Liver (tissue), 9 donors: ENCODE data around the gene TRIP12. TPM values are rescaled to one million over a fixed set of nuclear protein-coding genes. Genes with fewer than 3 reads are reported as not detected.

Experiments used
- DNase-seq: peaks from one replicate; pipeline ENCODE4 v3.0.0-alpha.2; 2017; ENCODE audit warnings: low spot score
- H3K27ac ChIP-seq, 2 donors: one replicate each; pipeline ENCODE4 v1.7.0; 2013; ENCODE audit warnings: inconsistent platforms in 2 of 2, low read length in 2 of 2, control low read depth in 1 of 2, low read depth in 1 of 2, mild to moderate bottlenecking in 1 of 2
- H3K27me3 ChIP-seq, 4 donors: one replicate each; pipeline versions ENCODE4 v1.6.1 to v1.7.0; 2013; ENCODE audit warnings: low read length in 3 of 4, inconsistent platforms in 1 of 4, mild to moderate bottlenecking in 1 of 4, moderate library complexity in 1 of 4; ENCODE audit not compliant: control insufficient read depth in 4 of 4, insufficient read depth in 4 of 4
- H3K36me3 ChIP-seq, 4 donors: one replicate each; pipeline versions ENCODE4 v1.6.1 to v1.7.0; 2013; ENCODE audit warnings: low read length in 3 of 4, mild to moderate bottlenecking in 3 of 4, low read depth in 1 of 4, moderate library complexity in 1 of 4; ENCODE audit not compliant: control insufficient read depth in 4 of 4, insufficient read depth in 3 of 4
- H3K4me1 ChIP-seq, 4 donors: one replicate each; pipeline versions ENCODE4 v1.6.1 to v1.7.0; 2013; ENCODE audit warnings: low read length in 3 of 4, mild to moderate bottlenecking in 3 of 4, moderate library complexity in 1 of 4; ENCODE audit not compliant: control insufficient read depth in 4 of 4, insufficient read depth in 4 of 4
- H3K4me3 ChIP-seq, 3 donors: one replicate each; pipeline versions ENCODE4 v1.6.1 to v1.7.0; 2013; ENCODE audit warnings: low read length in 3 of 3, control low read depth in 1 of 3, low read depth in 1 of 3, mild to moderate bottlenecking in 1 of 3
- H3K9ac ChIP-seq, 2 donors: one replicate each; pipeline ENCODE4 v1.7.0; 2013; ENCODE audit warnings: low read length in 2 of 2, mild to moderate bottlenecking in 2 of 2, moderate library complexity in 2 of 2, control low read depth in 1 of 2, low read depth in 1 of 2
- H3K9me3 ChIP-seq, 4 donors: one replicate each; pipeline versions ENCODE4 v1.6.1 to v1.7.0; 2013; ENCODE audit warnings: low read length in 3 of 4; ENCODE audit not compliant: control insufficient read depth in 4 of 4
- ATF3 ChIP-seq: IDR thresholded peaks from 2 replicates; pipeline ENCODE4 v1.6.1; 2016; ENCODE audit warnings: antibody characterized with exemption
- CTCF ChIP-seq: fragments of 150-350 bp; IDR thresholded peaks from 2 replicates; pipeline ENCODE4 v1.5.1; 2017; ENCODE audit warnings: improper control_type of control experiment, low read depth, low read length; ENCODE audit not compliant: missing input control
- EGR1 ChIP-seq, 2 donors: IDR thresholded peaks; 2 replicates each; pipeline ENCODE4 v1.6.1; 2016 to 2018; ENCODE audit warnings: antibody characterized with exemption in 2 of 2, low read depth in 2 of 2
- FOXA1 ChIP-seq: IDR thresholded peaks from 2 replicates; pipeline ENCODE4 v1.6.1; 2016; ENCODE audit warnings: antibody characterized with exemption
- FOXA2 ChIP-seq: IDR thresholded peaks from 2 replicates; pipeline ENCODE4 v1.6.1; 2016; ENCODE audit warnings: antibody characterized with exemption
- GABPA ChIP-seq, 2 donors: IDR thresholded peaks in 1 of 2; conservative IDR thresholded peaks in 1 of 2; 2 replicates each; pipeline ENCODE4 v1.6.1; 2016; ENCODE audit warnings: antibody characterized with exemption in 2 of 2, mild to moderate bottlenecking in 1 of 2, moderate library complexity in 1 of 2
- HNF4A ChIP-seq, 2 donors: conservative IDR thresholded peaks; 2 replicates each; pipeline ENCODE4 v1.6.1; 2016; ENCODE audit warnings: antibody characterized with exemption in 2 of 2, mild to moderate bottlenecking in 2 of 2
- HNF4G ChIP-seq: IDR thresholded peaks from 2 replicates; pipeline ENCODE4 v1.6.1; 2016; ENCODE audit warnings: antibody characterized with exemption
- JUND ChIP-seq, 2 donors: IDR thresholded peaks; 2 replicates each; pipeline ENCODE4 v1.6.1; 2016; ENCODE audit warnings: antibody characterized with exemption in 2 of 2
- MAX ChIP-seq: IDR thresholded peaks from 2 replicates; pipeline ENCODE4 v1.6.1; 2016; ENCODE audit warnings: antibody characterized with exemption
- NR2F2 ChIP-seq: IDR thresholded peaks from 2 replicates; pipeline ENCODE4 v1.6.1; 2016; ENCODE audit warnings: antibody characterized with exemption
- RAD21 ChIP-seq, 2 donors: IDR thresholded peaks; 2 replicates each; pipeline ENCODE4 v1.6.1; 2016; ENCODE audit warnings: antibody characterized with exemption in 2 of 2, mild to moderate bottlenecking in 2 of 2
- REST ChIP-seq: IDR thresholded peaks from 2 replicates; pipeline ENCODE4 v1.6.1; 2016; ENCODE audit warnings: antibody characterized with exemption, mild to moderate bottlenecking
- RXRA ChIP-seq, 2 donors: IDR thresholded peaks; 2 replicates each; pipeline ENCODE4 v1.6.1; 2017 to 2018; ENCODE audit warnings: antibody characterized with exemption in 2 of 2, mild to moderate bottlenecking in 1 of 2
- SP1 ChIP-seq: IDR thresholded peaks from 2 replicates; pipeline ENCODE4 v1.6.1; 2018; ENCODE audit warnings: antibody characterized with exemption, mild to moderate bottlenecking
- TAF1 ChIP-seq: conservative IDR thresholded peaks from 2 replicates; pipeline ENCODE4 v1.6.1; 2016; ENCODE audit warnings: antibody characterized with exemption, mild to moderate bottlenecking
- YY1 ChIP-seq: IDR thresholded peaks from 2 replicates; pipeline ENCODE4 v1.6.1; 2016; ENCODE audit warnings: antibody characterized with exemption, mild to moderate bottlenecking
- ZBTB33 ChIP-seq: IDR thresholded peaks from 2 replicates; pipeline ENCODE4 v1.6.1; 2016; ENCODE audit warnings: antibody characterized with exemption
- WGBS: extraction: QIAGEN DNeasy Blood & Tissue Kit; methylation state at CpG from one replicate; pipeline ENCODE4 v1.1.7; 2013; 5-methylcytosine and 5-hydroxymethylcytosine counted together
- polyA plus RNA-seq, 2 donors: library from polyadenylated mRNA; stranded (reverse) in 1 of 2; unstranded in 1 of 2; fragments of 200-250 nt in 1 of 2; fragments of >200 nt in 1 of 2; fragmentation: Nextera tagmentation in 1 of 2; extraction: Ambion mirVana in 1 of 2; gene quantifications; one replicate each; pipeline versions ENCODE4 v1.2.1 to v1.2.3, GENCODE V29; 2013 to 2015
- total RNA-seq, 2 donors: library from RNA; depleted of rRNA; stranded (reverse); fragments of >200 nt; gene quantifications; one replicate each; pipeline ENCODE4 v1.2.3, GENCODE V29; 2014
- donor health status: healthy.
- donor health status: healthy.
- donor health status: healthy.
- donor health status: healthy.
- donor health status: healthy.

The TRIP12 gene
- total and polyA plus RNA-seq, 4 donors: 13.9 to 128 (median 67.4) TPM

GRCh38 chr2:229880892-229881586 lies 40.8 kb downstream of the TRIP12 start:
- Histone ChIP-seq H3K36me3 (peaks cover 2 to 20% (median 17%) of the 10 kb centered on the region in 4 donors), H3K27me3 (no peaks in the 10 kb centered on the region), H3K4me1 (peaks cover 6 to 33% (median 17%) of the 10 kb centered on the region in 4 donors), H3K9ac (no peak overlapping the region), H3K27ac (peak overlapping the region; percentile 11 to 43), H3K9me3 (no peaks in the 10 kb centered on the region), H3K4me3 (no peak overlapping the region)
- WGBS: 46% methylated on average over 5 of the region's 5 CpGs
- DNase-seq: no peak
- no peak for TF ChIP-seq ZBTB33
- no peak for TF ChIP-seq RAD21 (IDR thresholded peaks at IDR 0.05)
- no peak for TF ChIP-seq NR2F2
- no peak for TF ChIP-seq EGR1 (IDR thresholded peaks at IDR 0.05; ENCODE audit: low read depth in 2 of 2)
- no peak for TF ChIP-seq FOXA2
- no peak for TF ChIP-seq SP1
- no peak for TF ChIP-seq TAF1
- TF ChIP-seq REST: no peak
- no peak for TF ChIP-seq MAX
- no peak for TF ChIP-seq RXRA (IDR thresholded peaks at IDR 0.05)
- no peak for TF ChIP-seq YY1
- TF ChIP-seq GABPA (IDR thresholded peaks at IDR 0.05 in 1 of 2, conservative IDR thresholded peaks at IDR 0.05 in 1 of 2): no peak
- no peak for TF ChIP-seq HNF4G
- TF ChIP-seq ATF3: no peak
- no peak for TF ChIP-seq FOXA1
- no peak for TF ChIP-seq JUND (IDR thresholded peaks at IDR 0.05)
- no peak for TF ChIP-seq CTCF
- TF ChIP-seq HNF4A (conservative IDR thresholded peaks at IDR 0.05): no peak
